Activated CD4-positive, alpha-beta memory T cell treated with anti-CD3 and anti-CD28 coated beads for 36 hours (primary cell): ENCODE results near the gene DCUN1D3. TPM values are rescaled to one million over a fixed set of nuclear protein-coding genes. Genes with fewer than 3 reads are reported as not detected.
A peak's percentile ranks its signal among the peaks of the same experiment; 100 is the strongest.

ENCODE experiments used
- CTCF ChIA-PET: fragments of 350-600 bp; sonication (Branson Sonifier 250); formaldehyde crosslinking; loops from one replicate; lab custom pipeline; 2021; ENCODE audit warnings: antibody characterized with exemption, inconsistent platforms; lab: Charles Lee
- POLR2A ChIA-PET: fragments of 350-600 bp; sonication (Branson Sonifier 250); formaldehyde crosslinking; loops from one replicate; lab custom pipeline; 2021; ENCODE audit warnings: antibody characterized with exemption; lab: Charles Lee
- DNase-seq: peaks from one replicate; pipeline ENCODE4 v3.0.0-alpha.2; 2020
- H3K27ac Mint-ChIP-seq: one replicate; pipeline ENCODE4 v1.8.0; 2021; ENCODE audit warnings: mixed read lengths
- H3K27me3 Mint-ChIP-seq: one replicate; pipeline ENCODE4 v1.8.0; 2021; ENCODE audit warnings: mixed read lengths
- H3K36me3 Mint-ChIP-seq: one replicate; pipeline ENCODE4 v1.8.0; 2021; ENCODE audit warnings: mixed read lengths
- H3K4me1 Mint-ChIP-seq: one replicate; pipeline ENCODE4 v1.8.0; 2021; ENCODE audit warnings: low read depth, mixed read lengths
- H3K4me3 Mint-ChIP-seq: one replicate; pipeline ENCODE4 v1.8.0; 2021; ENCODE audit warnings: mild to moderate bottlenecking, mixed read lengths
- H3K9me3 Mint-ChIP-seq: one replicate; pipeline ENCODE4 v1.8.0; 2021; ENCODE audit warnings: mixed read lengths
- intact Hi-C: fragments of 100-400 bp; cut with micrococcal nuclease; formaldehyde crosslinking; loops from one replicate; pipeline ENCODE4 v1.15.1; 2023
- total RNA-seq, 2 experiments: library from RNA; stranded (reverse); gene quantifications; one replicate each; pipeline ENCODE4 v1.2.3, GENCODE V29; 2021

Gene DCUN1D3
- total RNA-seq, 2 experiments from 2014 or later: 5.9 TPM

DNA sequence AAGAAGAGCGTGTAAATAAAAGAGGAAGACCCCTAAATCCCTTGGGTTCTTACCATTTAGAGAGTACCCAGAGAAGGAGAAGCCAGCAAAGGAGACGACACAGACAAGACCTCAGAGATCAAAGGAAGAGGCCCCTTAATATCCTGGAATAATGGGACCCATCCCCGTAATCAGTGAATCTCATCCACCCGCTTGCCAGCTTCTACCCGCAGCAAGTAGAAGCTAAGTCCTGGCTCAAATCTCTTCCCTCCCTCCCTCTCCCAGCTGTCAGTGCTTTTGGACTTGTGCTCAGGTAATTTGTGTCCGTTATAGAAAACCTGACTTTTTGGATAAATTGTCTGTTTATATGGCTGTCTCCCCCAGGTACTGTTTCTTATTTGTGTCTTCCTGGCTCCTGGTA, 2.3 kb upstream of the DCUN1D3 start:
- CTCF ChIA-PET: interaction anchor here (0.6 to 1.3 kb wide), 3 partner anchors 28 to 1398 kb away, joined by 3 read pairs; no protein-coding TSS in a partner anchor
- peak overlapping the region; percentile 3 for H3K4me3 Mint-ChIP-seq
- DNase-seq: no peak
- H3K36me3 Mint-ChIP-seq: peaks cover 12% of the 10 kb centered on the region
- H3K9me3 Mint-ChIP-seq: no peaks in the 10 kb centered on the region
- intact Hi-C loops: loop anchor here (10.0 kb wide), 2 partner anchors 98 to 402 kb away; partner anchors contain the start of genes ERI2 and REXO5
- H3K27me3 Mint-ChIP-seq: no peaks in the 10 kb centered on the region
- POLR2A ChIA-PET: interaction anchor here (1.1 to 1.8 kb wide), 2 partner anchors 28 to 36 kb away, joined by 3 to 7 read pairs; no protein-coding TSS in a partner anchor
- H3K27ac Mint-ChIP-seq: peak overlapping the region; percentile 7
- peaks cover 63% of the 10 kb centered on the region for H3K4me1 Mint-ChIP-seq

DNA sequence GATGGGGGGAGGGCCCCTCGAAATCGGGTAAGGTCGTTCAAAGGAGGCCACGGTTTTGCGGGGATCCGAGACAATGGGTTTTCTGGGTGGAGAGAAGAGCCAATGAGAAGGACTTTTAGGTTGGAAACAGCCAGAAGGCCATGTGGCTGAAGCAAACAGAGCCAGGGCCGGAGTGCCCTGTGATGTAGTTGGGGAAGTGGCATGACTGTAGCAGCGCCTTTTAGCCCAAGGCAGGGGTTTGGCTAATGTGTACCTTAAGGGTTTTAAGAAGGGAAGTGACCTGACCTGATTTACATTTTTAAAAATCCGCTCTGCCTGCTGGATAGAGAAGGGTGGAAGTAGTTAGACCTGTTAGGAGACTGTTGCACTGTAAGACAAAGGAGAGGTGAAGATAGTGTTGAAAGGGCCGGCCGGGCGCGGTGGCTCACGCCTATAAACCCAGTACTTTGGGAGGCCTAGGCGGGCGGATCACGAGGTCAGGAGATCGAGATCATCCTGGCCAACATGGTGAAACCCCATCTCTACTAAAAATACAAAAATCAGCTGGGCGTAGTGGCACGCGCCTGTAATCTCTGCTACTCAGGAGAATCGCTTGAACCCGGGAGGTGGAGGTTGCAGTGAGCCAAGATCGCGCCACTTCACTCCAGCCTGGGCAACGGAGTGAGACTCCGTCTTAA, 1.4 kb upstream of the DCUN1D3 start:
- Mint-ChIP-seq H3K36me3 (peaks cover 19% of the 10 kb centered on the region), H3K4me1 (peaks cover 72% of the 10 kb centered on the region), H3K9me3 (no peaks in the 10 kb centered on the region), H3K27ac (peak overlapping the region; percentile 93), H3K27me3 (no peaks in the 10 kb centered on the region), H3K4me3 (peak overlapping the region; percentile 81)
- POLR2A ChIA-PET: interaction anchor here (1.0 to 3.2 kb wide), 6 partner anchors 8 to 619 kb away, joined by 3 to 28 read pairs (median 6); partner anchors contain the start of genes ERI2 and REXO5
- DNase-seq: peak; percentile 35
- CTCF ChIA-PET: interaction anchor here (1.2 kb wide), 1 partner anchor 27 kb away, joined by 4 read pairs; no protein-coding TSS in a partner anchor
- intact Hi-C loops: loop anchor here (1.0 to 10.0 kb wide), 3 partner anchors 10 to 403 kb away; partner anchors contain the start of genes ERI2 and REXO5

DNA sequence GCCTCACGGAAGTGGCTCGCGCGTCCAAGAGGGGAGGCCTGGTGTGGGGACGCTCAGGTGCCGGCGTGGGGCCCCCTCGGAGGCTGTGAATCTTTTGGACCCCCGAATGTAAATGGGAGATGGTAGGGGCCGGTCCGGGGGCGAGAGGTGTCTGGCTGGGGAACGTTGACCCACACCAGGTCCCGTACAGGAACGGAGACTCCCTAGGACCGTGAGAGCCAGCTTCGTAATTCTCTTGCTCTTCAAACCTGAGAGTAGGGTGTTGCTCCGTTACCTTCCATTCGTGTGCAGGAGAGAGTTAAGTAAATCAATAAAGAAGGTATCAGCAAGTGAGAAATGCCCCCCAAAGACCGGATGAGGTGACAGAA, 894 bp upstream of the DCUN1D3 start:
- Mint-ChIP-seq H3K4me3 (peak overlapping the region; percentile 81), H3K9me3 (no peaks in the 10 kb centered on the region), H3K27me3 (no peaks in the 10 kb centered on the region), H3K36me3 (peaks cover 19% of the 10 kb centered on the region), H3K4me1 (peaks cover 72% of the 10 kb centered on the region), H3K27ac (peak overlapping the region; percentile 93)
- intact Hi-C loops: loop anchor here (1.0 to 10.0 kb wide), 3 partner anchors 10 to 404 kb away; partner anchors contain the start of genes ERI2 and REXO5
- CTCF ChIA-PET: interaction anchor here (0.5 to 1.2 kb wide), 3 partner anchors 26 to 160 kb away, joined by 3 to 4 read pairs (median 4); no protein-coding TSS in a partner anchor
- POLR2A ChIA-PET: interaction anchor here (1.0 to 3.2 kb wide), 5 partner anchors 9 to 619 kb away, joined by 3 to 28 read pairs (median 6); partner anchors contain the start of genes ERI2 and REXO5
- no peak for DNase-seq

DNA sequence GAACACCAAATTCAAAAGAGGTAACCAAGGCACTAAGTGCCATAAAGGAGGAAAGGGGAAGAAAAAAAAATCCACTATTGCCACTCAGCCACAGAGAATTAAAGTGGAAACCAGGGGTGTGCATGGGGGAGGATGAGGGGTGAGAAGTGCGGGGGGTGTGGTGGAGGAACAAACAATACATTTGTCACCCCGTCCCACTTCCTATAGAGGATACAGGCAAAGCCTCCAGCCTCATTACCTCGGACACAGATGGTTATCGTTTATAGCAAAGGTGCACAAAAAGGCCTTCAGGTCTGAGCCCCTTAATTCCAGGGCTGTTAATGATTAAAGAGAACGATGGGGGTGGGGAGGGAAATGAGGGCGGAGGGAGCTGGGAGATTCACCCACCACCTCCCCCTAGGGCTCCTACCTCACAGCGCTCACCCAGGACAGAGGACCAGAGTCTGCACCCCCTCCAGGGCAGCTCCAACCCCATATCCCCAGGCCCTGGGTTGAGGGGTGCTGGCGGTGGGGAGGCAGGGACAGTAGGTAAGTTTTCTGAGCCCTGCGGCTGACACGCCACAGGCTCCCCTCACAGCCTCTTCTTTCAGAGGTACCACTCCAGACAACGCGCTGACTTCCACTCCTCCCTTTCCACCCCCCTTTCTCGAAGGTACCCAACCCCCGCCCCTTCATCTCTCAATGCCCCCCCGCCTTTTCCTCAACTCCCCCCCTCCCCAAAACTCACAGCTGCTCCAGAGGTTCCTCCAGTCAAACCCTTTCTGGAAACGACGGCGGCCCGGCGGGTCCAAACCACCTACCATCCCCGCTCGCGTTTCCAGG, 470 bp downstream of the DCUN1D3 start:
- peaks cover 25% of the 10 kb centered on the region for H3K36me3 Mint-ChIP-seq
- H3K4me1 Mint-ChIP-seq: peaks cover 65% of the 10 kb centered on the region
- peak overlapping the region; percentile 81 for H3K4me3 Mint-ChIP-seq
- no peaks in the 10 kb centered on the region for H3K27me3 Mint-ChIP-seq
- intact Hi-C loops: loop anchor here (1.0 to 10.0 kb wide), 5 partner anchors 20 to 405 kb away; partner anchors contain the start of genes ERI2 and REXO5
- no peak for DNase-seq
- POLR2A ChIA-PET: interaction anchor here (0.7 to 3.2 kb wide), 12 partner anchors 10 to 158 kb away, joined by 3 to 28 read pairs (median 4); partner anchors contain the start of genes ERI2, REXO5 and THUMPD1
- H3K27ac Mint-ChIP-seq: peak overlapping the region; percentile 93
- CTCF ChIA-PET: interaction anchor here (0.6 to 1.4 kb wide), 4 partner anchors 39 to 100 kb away, joined by 3 to 6 read pairs (median 4); no protein-coding TSS in a partner anchor
- no peaks in the 10 kb centered on the region for H3K9me3 Mint-ChIP-seq

DNA sequence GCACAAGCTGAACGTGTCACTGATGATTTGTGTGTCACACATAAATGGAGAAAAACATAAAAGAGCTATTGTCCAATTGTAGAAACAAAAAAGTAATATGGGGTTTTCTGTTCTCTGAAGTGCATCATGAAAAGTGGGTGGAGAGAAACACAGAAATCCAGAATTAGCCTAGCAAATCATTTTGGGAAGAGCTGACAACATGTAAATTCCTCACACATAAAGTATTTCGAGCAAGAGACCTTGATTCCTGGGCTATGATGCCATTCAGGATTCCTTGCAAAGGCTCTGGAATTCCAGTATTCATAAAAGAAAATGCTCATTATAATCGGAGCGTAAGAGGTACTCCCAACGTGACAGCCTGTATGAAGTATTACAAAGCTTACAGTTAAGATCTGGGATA, 1.1 kb downstream of the DCUN1D3 start:
- H3K4me3 Mint-ChIP-seq: peak overlapping the region; percentile 81
- no peaks in the 10 kb centered on the region for H3K9me3 Mint-ChIP-seq
- peaks cover 59% of the 10 kb centered on the region for H3K4me1 Mint-ChIP-seq
- DNase-seq: no peak
- H3K27ac Mint-ChIP-seq: peak overlapping the region; percentile 93
- H3K27me3 Mint-ChIP-seq: no peaks in the 10 kb centered on the region
- H3K36me3 Mint-ChIP-seq: peaks cover 27% of the 10 kb centered on the region
- intact Hi-C loops: no loop called here
- ChIA-PET CTCF (interaction anchor here (1.4 kb wide), 1 partner anchor 49 kb away, joined by 6 read pairs; no protein-coding TSS in a partner anchor), POLR2A (interaction anchor here (1.1 to 3.2 kb wide), 5 partner anchors 11 to 158 kb away, joined by 3 to 28 read pairs (median 9); partner anchors contain the start of gene THUMPD1)

DNA sequence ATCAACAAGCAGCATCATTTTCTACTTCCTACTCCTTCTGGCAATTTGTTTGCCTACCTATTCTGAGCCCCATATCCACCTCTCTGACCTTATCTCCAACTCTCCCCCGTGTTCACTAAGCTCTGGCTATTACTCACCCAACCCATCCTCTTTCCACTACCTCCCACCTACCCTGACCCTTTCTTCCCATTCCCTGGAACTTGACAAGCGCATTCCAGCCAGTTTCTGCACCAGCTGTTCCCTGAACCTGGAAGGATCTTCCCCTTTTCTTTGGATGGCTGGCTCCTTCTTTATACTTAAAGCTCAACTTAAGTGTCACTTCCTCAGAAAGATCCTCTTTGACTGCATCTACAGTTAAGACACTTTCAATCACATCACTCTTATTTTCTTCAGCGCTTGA, 2.2 kb downstream of the DCUN1D3 start:
- peaks cover 48% of the 10 kb centered on the region for H3K4me1 Mint-ChIP-seq
- no peak for DNase-seq
- ChIA-PET CTCF (no interaction called here), POLR2A (interaction anchor here (1.6 to 3.0 kb wide), 2 partner anchors 23 to 157 kb away, joined by 3 to 9 read pairs; partner anchors contain the start of gene THUMPD1)
- intact Hi-C loops: no loop called here
- H3K27ac Mint-ChIP-seq: no peak overlapping the region
- peaks cover 26% of the 10 kb centered on the region for H3K36me3 Mint-ChIP-seq
- no peak overlapping the region for H3K4me3 Mint-ChIP-seq
- H3K9me3 Mint-ChIP-seq: no peaks in the 10 kb centered on the region
- no peaks in the 10 kb centered on the region for H3K27me3 Mint-ChIP-seq

DNA sequence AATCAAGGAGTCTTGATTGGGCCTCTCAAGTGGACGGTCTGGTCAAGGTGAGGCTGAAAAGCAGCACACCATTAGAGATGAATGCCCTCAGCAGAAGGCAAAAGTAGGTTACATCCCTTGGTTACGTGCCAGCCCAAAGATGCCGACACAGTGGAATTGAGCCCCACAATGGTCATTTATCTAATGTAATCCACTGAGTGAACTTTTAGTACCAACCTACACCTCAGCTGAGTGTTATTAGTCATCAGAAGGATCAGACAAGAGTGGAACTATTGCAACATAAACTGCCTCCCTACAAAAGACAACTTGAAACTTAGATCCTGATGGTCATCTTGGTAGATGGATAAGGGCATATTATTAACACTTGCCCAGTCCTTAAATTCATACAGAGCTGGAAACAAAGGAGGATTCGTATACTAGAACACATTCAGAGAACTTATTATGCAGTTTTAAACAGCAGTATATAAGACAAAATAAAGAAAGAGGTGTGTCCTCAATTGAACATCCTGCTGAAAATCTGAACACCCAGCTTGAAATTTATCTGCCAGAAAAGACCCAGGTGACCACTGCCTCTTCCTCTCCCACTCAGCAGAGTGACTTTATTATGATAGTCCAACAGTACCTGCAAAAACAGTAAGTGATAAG, 2.8 kb downstream of the DCUN1D3 start:
- DNase-seq: no peak
- no peak overlapping the region for H3K27ac Mint-ChIP-seq
- no peaks in the 10 kb centered on the region for H3K9me3 Mint-ChIP-seq
- peaks cover 27% of the 10 kb centered on the region for H3K36me3 Mint-ChIP-seq
- ChIA-PET CTCF (no interaction called here), POLR2A (interaction anchor here (1.6 kb wide), 1 partner anchor 23 kb away, joined by 3 read pairs; no protein-coding TSS in a partner anchor)
- no peak overlapping the region for H3K4me3 Mint-ChIP-seq
- peaks cover 42% of the 10 kb centered on the region for H3K4me1 Mint-ChIP-seq
- intact Hi-C loops: no loop called here
- H3K27me3 Mint-ChIP-seq: no peaks in the 10 kb centered on the region

DNA sequence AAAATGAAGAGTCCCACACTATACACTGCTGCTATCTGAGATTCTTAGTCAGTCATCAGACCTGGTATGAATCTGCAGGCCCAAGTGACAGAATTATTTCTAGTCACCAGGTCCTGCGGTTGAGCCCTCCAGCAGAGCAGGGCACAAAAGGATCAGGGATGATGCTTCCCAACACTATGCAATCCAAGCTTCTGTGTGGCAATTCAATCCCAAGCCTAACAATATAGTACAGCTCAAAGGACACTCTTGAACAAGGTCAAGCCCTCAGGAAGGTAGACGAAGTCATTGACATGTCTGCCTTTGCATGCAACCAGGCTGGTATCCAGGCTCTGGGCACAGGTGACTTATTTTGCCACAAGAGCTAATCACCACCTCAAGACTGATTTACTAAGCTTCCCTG, 5.8 kb downstream of the DCUN1D3 start:
- Mint-ChIP-seq H3K9me3 (no peaks in the 10 kb centered on the region), H3K4me3 (no peak overlapping the region), H3K27ac (no peak overlapping the region), H3K36me3 (peaks cover 22% of the 10 kb centered on the region), H3K4me1 (peaks cover 28% of the 10 kb centered on the region), H3K27me3 (no peaks in the 10 kb centered on the region)
- ChIA-PET CTCF (no interaction called here), POLR2A (no interaction called here)
- intact Hi-C loops: no loop called here
- DNase-seq: no peak

DNA sequence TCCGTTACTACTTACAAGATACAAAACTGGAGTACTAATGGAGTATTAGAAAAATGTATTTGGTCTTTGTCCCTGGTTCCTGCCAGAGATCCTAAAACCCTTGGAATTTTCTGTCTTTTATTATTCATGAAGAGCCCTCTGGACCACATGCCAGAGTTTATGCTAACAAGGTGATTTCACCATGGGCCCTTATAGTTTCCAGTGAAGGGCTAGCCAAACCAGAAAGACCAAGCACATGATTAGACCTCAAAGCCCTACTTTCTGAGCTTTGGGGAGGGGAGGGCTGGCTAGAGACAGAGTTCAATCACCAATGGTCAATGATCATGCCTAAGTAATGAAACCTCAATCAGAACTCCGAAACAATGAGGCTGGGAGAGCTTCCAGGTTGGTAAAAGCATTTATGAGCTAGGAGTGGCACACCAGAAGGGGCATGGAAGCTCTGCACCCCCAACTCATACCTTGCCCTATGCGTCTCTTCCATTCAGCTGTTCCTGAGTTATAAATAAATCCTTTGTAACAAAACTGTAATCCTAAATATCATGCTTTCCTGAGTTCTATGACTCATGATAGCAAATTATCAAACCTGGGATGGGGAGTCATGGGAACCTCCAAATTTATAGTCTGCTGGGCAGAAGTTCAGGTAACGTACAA, 10.4 kb downstream of the DCUN1D3 start:
- ChIA-PET CTCF (no interaction called here), POLR2A (interaction anchor here (1.5 kb wide), 1 partner anchor 11 kb away, joined by 4 read pairs; the partner anchor contains the start of genes DCUN1D3 and LYRM1)
- Mint-ChIP-seq H3K4me1 (peaks cover 18% of the 10 kb centered on the region), H3K9me3 (no peaks in the 10 kb centered on the region), H3K27me3 (no peaks in the 10 kb centered on the region), H3K27ac (no peak overlapping the region), H3K4me3 (no peak overlapping the region), H3K36me3 (peaks cover 10% of the 10 kb centered on the region)
- intact Hi-C loops: no loop called here
- no peak for DNase-seq

DNA sequence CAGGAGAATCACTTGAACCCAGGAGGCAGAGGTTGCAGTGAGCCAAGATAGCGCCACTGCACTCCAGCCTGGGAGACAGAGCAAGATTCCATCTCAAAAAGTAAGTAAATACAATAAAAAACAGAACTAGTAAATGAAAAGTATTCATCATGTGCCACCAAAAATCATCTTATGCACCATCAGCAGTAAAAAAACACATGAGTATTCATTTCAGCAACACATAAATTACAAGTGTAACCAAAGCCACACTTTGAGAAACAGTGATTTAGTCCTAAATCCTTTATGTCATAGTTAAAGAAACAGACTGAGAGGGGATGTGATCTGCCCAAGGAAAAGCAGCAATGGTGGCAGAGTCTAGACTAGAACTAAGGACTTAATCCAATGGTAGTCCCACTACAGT, 13.0 kb downstream of the DCUN1D3 start:
- no peaks in the 10 kb centered on the region for H3K9me3 Mint-ChIP-seq
- DNase-seq: no peak
- no peak overlapping the region for H3K4me3 Mint-ChIP-seq
- no peaks in the 10 kb centered on the region for H3K27me3 Mint-ChIP-seq
- ChIA-PET POLR2A (no interaction called here), CTCF (no interaction called here)
- H3K36me3 Mint-ChIP-seq: no peaks in the 10 kb centered on the region
- H3K27ac Mint-ChIP-seq: no peak overlapping the region
- H3K4me1 Mint-ChIP-seq: peaks cover 27% of the 10 kb centered on the region
- intact Hi-C loops: no loop called here
